Measurements from ENCODE around the gene NEIL3. TPM values are rescaled to one million over a fixed set of nuclear protein-coding genes. Genes with fewer than 3 reads are reported as not detected.
A peak's percentile ranks its signal among the peaks of the same experiment; 100 is the strongest.

NEIL3 gene
- total and polyA plus RNA-seq, 2 donors (not counting 1 experiment from before 2014, with no cell fraction given) = 4.5 to 5.2 TPM

- H3K4me3 ChIP-seq (replicated peaks in 1 of 4; ENCODE audit: control extremely low read depth in 1 of 4, insufficient read depth in 1 of 4, low read depth in 3 of 4, low read length in 4 of 4) = no peak overlapping the region
- H2AFZ ChIP-seq (ENCODE audit: low read length) = no peak overlapping the region
- peak in 1 of 2 donors; percentile 41 for DNase-seq (ENCODE audit: low read depth in 2 of 2)
Observed at GRCh38 chr4:177391287-177391686, 81.6 kb downstream of the NEIL3 start.

GRCh38 chr4:177391953-177392352 is 82.3 kb downstream of the NEIL3 start:
- no peak overlapping the region for H3K4me3 ChIP-seq (replicated peaks in 1 of 4; ENCODE audit: control extremely low read depth in 1 of 4, insufficient read depth in 1 of 4, low read depth in 3 of 4, low read length in 4 of 4)
- no peaks in the 10 kb centered on the region for H3K4me1 ChIP-seq (ENCODE audit: control insufficient read depth, extremely low read depth, insufficient read depth, low read length)
- H3K27ac ChIP-seq (ENCODE audit: insufficient read depth, low read length) = no peak overlapping the region
- H4K20me1 ChIP-seq (ENCODE audit: control insufficient read depth, extremely low read depth, insufficient read depth, low read length) = no peaks in the 10 kb centered on the region
- H3K9me3 ChIP-seq (ENCODE audit: control insufficient read depth, insufficient read depth, low read depth, low read length) = no peaks in the 10 kb centered on the region
- no peak for DNase-seq (ENCODE audit: low read depth in 2 of 2)
- H2AFZ ChIP-seq (ENCODE audit: low read length) = no peak overlapping the region
- no peak overlapping the region for H3K9ac ChIP-seq (ENCODE audit: insufficient read depth, low read length)
- no peaks in the 10 kb centered on the region for H3K79me2 ChIP-seq (ENCODE audit: control insufficient read depth, insufficient read depth, low read length)
- no peak overlapping the region for H3K4me2 ChIP-seq (ENCODE audit: extremely low read depth, insufficient read depth, low read length)
- H3K36me3 ChIP-seq (ENCODE audit: control insufficient read depth, insufficient read depth, low read length) = no peaks in the 10 kb centered on the region
- TF ChIP-seq EZH2 (IDR thresholded peaks at IDR 0.05; ENCODE audit: low read length, missing control alignments) (no peak), CTCF (conservative IDR thresholded peaks at IDR 0.05 in 1 of 2, IDR thresholded peaks at IDR 0.05 in 1 of 2; ENCODE audit: low read depth in 1 of 2, low read length in 2 of 2) (no peak)
- no peaks in the 10 kb centered on the region for H3K27me3 ChIP-seq (ENCODE audit: control insufficient read depth, insufficient read depth, low read length)

More at GRCh38 chr4:177391287-177391686, 81.6 kb downstream of the NEIL3 start:
- Histone ChIP-seq H3K36me3 (ENCODE audit: control insufficient read depth, insufficient read depth, low read length) (no peaks in the 10 kb centered on the region), H3K79me2 (ENCODE audit: control insufficient read depth, insufficient read depth, low read length) (no peaks in the 10 kb centered on the region), H3K9ac (ENCODE audit: insufficient read depth, low read length) (no peak overlapping the region), H3K4me1 (ENCODE audit: control insufficient read depth, extremely low read depth, insufficient read depth, low read length) (no peaks in the 10 kb centered on the region), H3K27me3 (ENCODE audit: control insufficient read depth, insufficient read depth, low read length) (no peaks in the 10 kb centered on the region), H3K27ac (ENCODE audit: insufficient read depth, low read length) (no peak overlapping the region), H4K20me1 (ENCODE audit: control insufficient read depth, extremely low read depth, insufficient read depth, low read length) (no peaks in the 10 kb centered on the region), H3K4me2 (ENCODE audit: extremely low read depth, insufficient read depth, low read length) (no peak overlapping the region), H3K9me3 (ENCODE audit: control insufficient read depth, insufficient read depth, low read depth, low read length) (no peaks in the 10 kb centered on the region)
- TF ChIP-seq EZH2 (IDR thresholded peaks at IDR 0.05; ENCODE audit: low read length, missing control alignments) (no peak), CTCF (conservative IDR thresholded peaks at IDR 0.05 in 1 of 2, IDR thresholded peaks at IDR 0.05 in 1 of 2; ENCODE audit: low read depth in 1 of 2, low read length in 2 of 2) (no peak)

- Histone ChIP-seq H3K36me3 (ENCODE audit: control insufficient read depth, insufficient read depth, low read length) (no peaks in the 10 kb centered on the region), H3K79me2 (ENCODE audit: control insufficient read depth, insufficient read depth, low read length) (no peaks in the 10 kb centered on the region), H3K4me2 (ENCODE audit: extremely low read depth, insufficient read depth, low read length) (no peak overlapping the region), H2AFZ (ENCODE audit: low read length) (no peak overlapping the region), H3K4me1 (ENCODE audit: control insufficient read depth, extremely low read depth, insufficient read depth, low read length) (no peaks in the 10 kb centered on the region), H4K20me1 (ENCODE audit: control insufficient read depth, extremely low read depth, insufficient read depth, low read length) (no peaks in the 10 kb centered on the region), H3K9me3 (ENCODE audit: control insufficient read depth, insufficient read depth, low read depth, low read length) (no peaks in the 10 kb centered on the region), H3K27me3 (ENCODE audit: control insufficient read depth, insufficient read depth, low read length) (no peaks in the 10 kb centered on the region), H3K4me3 (replicated peaks in 1 of 4; ENCODE audit: control extremely low read depth in 1 of 4, insufficient read depth in 1 of 4, low read depth in 3 of 4, low read length in 4 of 4) (no peak overlapping the region), H3K9ac (ENCODE audit: insufficient read depth, low read length) (no peak overlapping the region), H3K27ac (ENCODE audit: insufficient read depth, low read length) (no peak overlapping the region)
- DNase-seq (ENCODE audit: low read depth in 2 of 2) = no peak
- no peak for TF ChIP-seq CTCF (conservative IDR thresholded peaks at IDR 0.05 in 1 of 2, IDR thresholded peaks at IDR 0.05 in 1 of 2; ENCODE audit: low read depth in 1 of 2, low read length in 2 of 2)
- TF ChIP-seq EZH2 (IDR thresholded peaks at IDR 0.05; ENCODE audit: low read length, missing control alignments) = no peak
Observed at GRCh38 chr4:177393236-177393635, 83.6 kb downstream of the NEIL3 start.
